ENCODE data around the gene NCOA5. TPM values are rescaled to one million over a fixed set of nuclear protein-coding genes. Genes with fewer than 3 reads are reported as not detected.

The NCOA5 gene
- total RNA-seq, 1 donor from 2014 or later: 10.3 TPM

DNA sequence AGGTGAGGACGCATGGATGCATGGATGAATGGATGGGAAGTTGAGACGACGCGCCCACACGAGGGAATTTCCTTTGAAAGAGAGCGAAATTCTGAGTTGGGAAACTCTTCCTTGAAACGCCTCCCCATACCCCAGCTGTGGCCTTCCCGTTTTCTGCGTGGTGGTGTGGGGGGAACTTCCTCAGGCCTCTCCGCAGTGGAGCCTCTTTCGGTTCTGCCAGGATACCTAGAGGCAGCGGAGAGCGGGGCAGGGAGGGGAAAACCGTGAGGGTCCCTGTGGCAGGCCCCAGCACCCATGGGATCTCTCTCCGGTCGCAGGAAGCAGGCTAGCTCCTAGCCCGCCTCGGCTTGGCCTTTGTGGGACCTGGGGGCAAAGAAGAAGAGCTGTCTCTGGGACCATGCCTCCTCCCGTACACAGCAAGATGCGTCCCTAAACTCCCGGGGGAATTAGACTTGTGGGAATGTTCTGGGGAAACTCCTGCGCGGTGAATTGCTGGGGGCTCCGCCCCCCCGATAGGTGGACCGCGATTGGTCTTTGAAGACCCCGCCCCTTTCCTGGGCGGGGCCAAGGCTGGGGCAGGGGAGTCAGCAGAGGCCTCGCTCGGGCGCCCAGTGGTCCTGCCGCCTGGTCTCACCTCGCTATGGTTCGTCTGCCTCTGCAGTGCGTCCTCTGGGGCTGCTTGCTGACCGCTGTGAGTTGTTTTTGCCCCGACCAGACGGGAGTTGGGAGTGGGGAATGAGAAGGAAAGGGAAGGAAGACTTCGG, 28.1 kb upstream of the NCOA5 start, which contains the start of gene CD40:
Gene CD40, plus strand, starts transcription at position 611 of the 764 bp plus-strand sequence. Its CDS starts 30 bp downstream, at position 641.
- peaks cover 8% of the 10 kb centered on the region for H3K27me3 Mint-ChIP-seq (ENCODE audit: insufficient read depth, low read depth)
- H2AFZ ChIP-seq (replicated peaks): peak within 1 kb of the TSS; percentile 88
- H3K36me3 Mint-ChIP-seq: no peaks in the 10 kb centered on the region

DNA sequence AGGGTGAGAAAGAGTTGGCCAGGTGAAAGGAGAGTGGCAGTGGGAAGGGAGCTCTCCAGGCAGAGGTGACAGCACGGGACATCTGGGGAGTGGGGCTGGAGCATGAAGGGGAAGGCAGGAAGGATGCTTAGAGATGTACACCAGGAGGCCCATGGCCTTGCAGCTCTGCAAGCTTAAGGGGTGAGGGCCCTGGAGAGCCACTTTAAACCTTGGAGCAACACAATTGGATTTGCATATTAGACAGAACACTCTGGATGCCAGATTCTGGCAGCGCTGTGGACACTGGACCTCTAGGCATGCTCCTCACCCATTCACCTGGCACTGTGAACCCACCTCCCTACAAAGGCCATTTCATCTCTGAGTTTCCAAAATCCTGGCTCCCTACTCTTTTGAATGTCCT, 24.7 kb upstream of the NCOA5 start:
- H3K4me3 Mint-ChIP-seq: no peak overlapping the region
- Histone ChIP-seq H2AFZ (replicated peaks) (no peak overlapping the region), H3K27ac (no peak overlapping the region), H3K27me3 (peaks cover 66% of the 10 kb centered on the region), H4K20me1 (ENCODE audit: low read depth) (peaks cover under 1% of the 10 kb centered on the region), H3K9me3 (ENCODE audit: low read depth) (no peaks in the 10 kb centered on the region), H3K4me2 (no peak overlapping the region), H3K36me3 (no peaks in the 10 kb centered on the region), H3K9ac (no peak overlapping the region), H3F3A (ENCODE audit: low read depth) (peaks cover 21% of the 10 kb centered on the region), H3K4me3 (no peak overlapping the region), H3K79me2 (ENCODE audit: low read depth) (peaks cover 3% of the 10 kb centered on the region), H3K4me1 (peaks cover 21% of the 10 kb centered on the region)
- H3K36me3 Mint-ChIP-seq: no peaks in the 10 kb centered on the region
- H3K4me1 Mint-ChIP-seq: peaks cover 4% of the 10 kb centered on the region
- TF ChIP-seq EZH2 (IDR thresholded peaks at IDR 0.05) (no peak), EZH2phosphoT487 (IDR thresholded peaks at IDR 0.05) (no peak)
- TF ChIP-seq, protein P1, sequence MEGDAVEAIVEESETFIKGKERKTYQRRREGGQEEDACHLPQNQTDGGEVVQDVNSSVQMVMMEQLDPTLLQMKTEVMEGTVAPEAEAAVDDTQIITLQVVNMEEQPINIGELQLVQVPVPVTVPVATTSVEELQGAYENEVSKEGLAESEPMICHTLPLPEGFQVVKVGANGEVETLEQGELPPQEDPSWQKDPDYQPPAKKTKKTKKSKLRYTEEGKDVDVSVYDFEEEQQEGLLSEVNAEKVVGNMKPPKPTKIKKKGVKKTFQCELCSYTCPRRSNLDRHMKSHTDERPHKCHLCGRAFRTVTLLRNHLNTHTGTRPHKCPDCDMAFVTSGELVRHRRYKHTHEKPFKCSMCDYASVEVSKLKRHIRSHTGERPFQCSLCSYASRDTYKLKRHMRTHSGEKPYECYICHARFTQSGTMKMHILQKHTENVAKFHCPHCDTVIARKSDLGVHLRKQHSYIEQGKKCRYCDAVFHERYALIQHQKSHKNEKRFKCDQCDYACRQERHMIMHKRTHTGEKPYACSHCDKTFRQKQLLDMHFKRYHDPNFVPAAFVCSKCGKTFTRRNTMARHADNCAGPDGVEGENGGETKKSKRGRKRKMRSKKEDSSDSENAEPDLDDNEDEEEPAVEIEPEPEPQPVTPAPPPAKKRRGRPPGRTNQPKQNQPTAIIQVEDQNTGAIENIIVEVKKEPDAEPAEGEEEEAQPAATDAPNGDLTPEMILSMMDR (IDR thresholded peaks at IDR 0.05): no peak
- H3K9me3 Mint-ChIP-seq: no peaks in the 10 kb centered on the region
- DNase-seq (ENCODE audit: low spot score): no peak
- peaks cover 6% of the 10 kb centered on the region for H3K27me3 Mint-ChIP-seq (ENCODE audit: insufficient read depth, low read depth)
- H3K27ac Mint-ChIP-seq: no peak overlapping the region

More for the DNA sequence above, 28.1 kb upstream of the NCOA5 start, which contains the start of gene CD40:
- TF ChIP-seq, protein P1 (IDR thresholded peaks at IDR 0.05): no peak
- TF ChIP-seq EZH2 (IDR thresholded peaks at IDR 0.05): no peak
- no peak for TF ChIP-seq EZH2phosphoT487 (IDR thresholded peaks at IDR 0.05)
- H3F3A ChIP-seq (ENCODE audit: low read depth): peaks cover 16% of the 10 kb centered on the region
- no peak within 1 kb of the TSS for H3K27ac Mint-ChIP-seq
- no peak within 1 kb of the TSS for H3K27ac ChIP-seq
- H3K79me2 ChIP-seq (ENCODE audit: low read depth): peaks cover 8% of the 10 kb centered on the region
- H3K36me3 ChIP-seq: no peaks in the 10 kb centered on the region
- H3K4me1 Mint-ChIP-seq: peaks cover 4% of the 10 kb centered on the region
- no peak within 1 kb of the TSS for H3K9ac ChIP-seq
- H3K9me3 ChIP-seq (ENCODE audit: low read depth): no peaks in the 10 kb centered on the region
- H3K4me3 Mint-ChIP-seq: peak within 1 kb of the TSS; percentile 90
- peaks cover 15% of the 10 kb centered on the region for H3K4me1 ChIP-seq
- H3K4me2 ChIP-seq: peak within 1 kb of the TSS; percentile 77
- peaks cover 42% of the 10 kb centered on the region for H3K27me3 ChIP-seq
- H4K20me1 ChIP-seq (ENCODE audit: low read depth): peaks cover 12% of the 10 kb centered on the region
- H3K4me3 ChIP-seq: peak within 1 kb of the TSS; percentile 45
- DNase-seq (ENCODE audit: low spot score): peak; percentile 97
- H3K9me3 Mint-ChIP-seq: no peaks in the 10 kb centered on the region

DNA sequence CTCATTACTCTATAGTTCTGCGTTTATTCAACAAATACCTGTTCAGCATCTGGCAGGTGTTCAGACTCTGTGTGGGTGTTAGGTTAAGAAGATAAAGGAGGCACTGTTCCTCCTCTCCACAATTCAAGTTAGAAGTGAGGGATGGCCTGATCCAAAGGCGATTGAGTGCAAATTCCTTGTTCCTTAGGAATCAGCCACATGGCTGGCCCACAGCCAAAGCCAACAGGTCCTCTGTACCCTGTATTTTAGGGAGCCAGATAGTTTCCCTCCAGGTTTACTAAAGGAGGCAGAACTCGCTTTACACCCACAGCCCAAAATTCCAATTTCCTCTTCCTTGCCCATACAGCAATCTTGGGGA, 23.3 kb upstream of the NCOA5 start:
- no peak overlapping the region for H3K9ac ChIP-seq

More for the DNA sequence above, 23.3 kb upstream of the NCOA5 start:
- Mint-ChIP-seq H3K36me3 (no peaks in the 10 kb centered on the region), H3K27ac (no peak overlapping the region), H3K4me3 (no peak overlapping the region), H3K27me3 (ENCODE audit: insufficient read depth, low read depth) (peaks cover 6% of the 10 kb centered on the region), H3K4me1 (peaks cover 2% of the 10 kb centered on the region), H3K9me3 (no peaks in the 10 kb centered on the region)
- Histone ChIP-seq H3K36me3 (no peaks in the 10 kb centered on the region), H4K20me1 (ENCODE audit: low read depth) (no peaks in the 10 kb centered on the region), H3K4me1 (peaks cover 13% of the 10 kb centered on the region), H3F3A (ENCODE audit: low read depth) (peaks cover 14% of the 10 kb centered on the region), H3K9me3 (ENCODE audit: low read depth) (no peaks in the 10 kb centered on the region), H3K4me3 (no peak overlapping the region), H3K79me2 (ENCODE audit: low read depth) (no peaks in the 10 kb centered on the region), H3K27ac (peak overlapping the region; percentile 57), H3K27me3 (peaks cover 79% of the 10 kb centered on the region), H2AFZ (replicated peaks) (no peak overlapping the region), H3K4me2 (peak overlapping the region; percentile 23)
- no peak for DNase-seq (ENCODE audit: low spot score)
- TF ChIP-seq EZH2phosphoT487 (IDR thresholded peaks at IDR 0.05) (no peak), EZH2 (IDR thresholded peaks at IDR 0.05) (no peak)
- TF ChIP-seq, protein P1 (IDR thresholded peaks at IDR 0.05): no peak
